Fibroblast of the aortic adventitia (primary cell): ENCODE data around the gene METTL9. TPM values are rescaled to one million over a fixed set of nuclear protein-coding genes. Genes with fewer than 3 reads are reported as not detected.
"Not testable (repeated sequence)": the region's sequence is repeated elsewhere in the genome, so short reads cannot be mapped to it uniquely, and the experiment has no call there.

Experiments used
- DNase-seq: peaks from one replicate; pipeline ENCODE4 v3.0.0-alpha.2; 2010; ENCODE audit warnings: low read depth
- H3K4me3 ChIP-seq: 2 replicates; pipeline ENCODE4 v1.5.1; 2011; ENCODE audit warnings: low read depth, mild to moderate bottlenecking, control low read depth, low read length, moderate library complexity
- total RNA-seq: library from RNA; depleted of rRNA; stranded (reverse); fragments of >200 nt; gene quantifications from 2 replicates; pipeline ENCODE4 v1.2.3, GENCODE V29; 2012; ENCODE audit warnings: low replicate concordance
- TF ChIP-seq, protein P1 (sequence below): IDR thresholded peaks from 2 replicates; pipeline ENCODE4 v1.5.1; 2011; ENCODE audit warnings: mild to moderate bottlenecking, low read length, control low read depth, inconsistent platforms; ENCODE audit not compliant: insufficient read depth

METTL9 gene
- total RNA-seq, 1 donor, result 221 TPM

DNA sequence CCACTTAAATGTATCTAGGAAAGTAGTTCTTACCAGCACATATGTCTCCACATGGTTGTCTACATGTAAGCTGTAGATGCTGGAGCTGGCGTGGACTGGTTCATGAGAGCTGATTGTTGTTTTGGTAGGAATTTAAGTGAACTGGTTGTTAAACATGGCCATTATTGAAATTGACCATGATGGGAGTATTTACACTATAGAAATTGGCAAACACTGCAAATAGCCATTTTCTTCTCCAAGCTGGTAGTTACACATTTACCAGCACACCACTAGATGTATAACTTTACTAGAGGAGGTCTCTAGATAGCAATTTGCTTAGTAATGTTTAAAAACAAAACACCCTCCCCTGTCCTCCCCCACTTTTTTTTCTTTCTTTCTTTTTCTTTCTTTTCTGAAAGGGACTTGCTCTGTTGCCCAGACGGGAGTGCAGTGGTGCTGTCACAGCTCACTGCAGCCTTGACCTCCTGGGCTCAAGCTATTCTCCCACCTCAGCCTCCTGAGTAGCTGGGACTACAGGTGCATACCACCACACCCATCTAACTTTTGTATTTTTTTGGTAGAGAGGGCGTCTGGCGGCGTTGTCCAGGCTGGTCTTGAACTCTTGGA lies 28.8 kb downstream of the METTL9 start:
- TF ChIP-seq, protein P1, sequence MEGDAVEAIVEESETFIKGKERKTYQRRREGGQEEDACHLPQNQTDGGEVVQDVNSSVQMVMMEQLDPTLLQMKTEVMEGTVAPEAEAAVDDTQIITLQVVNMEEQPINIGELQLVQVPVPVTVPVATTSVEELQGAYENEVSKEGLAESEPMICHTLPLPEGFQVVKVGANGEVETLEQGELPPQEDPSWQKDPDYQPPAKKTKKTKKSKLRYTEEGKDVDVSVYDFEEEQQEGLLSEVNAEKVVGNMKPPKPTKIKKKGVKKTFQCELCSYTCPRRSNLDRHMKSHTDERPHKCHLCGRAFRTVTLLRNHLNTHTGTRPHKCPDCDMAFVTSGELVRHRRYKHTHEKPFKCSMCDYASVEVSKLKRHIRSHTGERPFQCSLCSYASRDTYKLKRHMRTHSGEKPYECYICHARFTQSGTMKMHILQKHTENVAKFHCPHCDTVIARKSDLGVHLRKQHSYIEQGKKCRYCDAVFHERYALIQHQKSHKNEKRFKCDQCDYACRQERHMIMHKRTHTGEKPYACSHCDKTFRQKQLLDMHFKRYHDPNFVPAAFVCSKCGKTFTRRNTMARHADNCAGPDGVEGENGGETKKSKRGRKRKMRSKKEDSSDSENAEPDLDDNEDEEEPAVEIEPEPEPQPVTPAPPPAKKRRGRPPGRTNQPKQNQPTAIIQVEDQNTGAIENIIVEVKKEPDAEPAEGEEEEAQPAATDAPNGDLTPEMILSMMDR, result no peak
- no peak for DNase-seq
- H3K4me3 ChIP-seq, result no peak overlapping the region

DNA sequence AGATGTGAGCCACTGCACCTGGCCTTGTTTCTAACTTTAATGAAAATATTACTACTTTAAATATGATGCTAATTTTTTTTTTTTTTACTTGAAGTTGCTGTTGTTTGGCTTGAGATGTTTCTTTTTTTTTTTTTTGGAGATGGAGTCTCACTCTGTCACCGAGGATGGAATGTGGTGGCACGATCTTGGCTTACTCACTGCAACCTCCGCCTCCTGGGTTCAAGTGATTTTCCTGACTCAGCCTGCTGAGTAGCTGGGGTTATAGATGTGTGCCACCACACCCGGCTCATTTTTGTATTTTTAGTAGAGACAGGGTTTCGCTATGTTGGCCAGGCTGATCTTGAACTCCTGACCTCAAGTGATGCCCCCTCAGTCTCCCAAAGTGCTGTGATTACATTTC lies 29.4 kb downstream of the METTL9 start:
- DNase-seq, result peak; percentile 39
- TF ChIP-seq, protein P1, result no peak
- no peak overlapping the region for H3K4me3 ChIP-seq

DNA sequence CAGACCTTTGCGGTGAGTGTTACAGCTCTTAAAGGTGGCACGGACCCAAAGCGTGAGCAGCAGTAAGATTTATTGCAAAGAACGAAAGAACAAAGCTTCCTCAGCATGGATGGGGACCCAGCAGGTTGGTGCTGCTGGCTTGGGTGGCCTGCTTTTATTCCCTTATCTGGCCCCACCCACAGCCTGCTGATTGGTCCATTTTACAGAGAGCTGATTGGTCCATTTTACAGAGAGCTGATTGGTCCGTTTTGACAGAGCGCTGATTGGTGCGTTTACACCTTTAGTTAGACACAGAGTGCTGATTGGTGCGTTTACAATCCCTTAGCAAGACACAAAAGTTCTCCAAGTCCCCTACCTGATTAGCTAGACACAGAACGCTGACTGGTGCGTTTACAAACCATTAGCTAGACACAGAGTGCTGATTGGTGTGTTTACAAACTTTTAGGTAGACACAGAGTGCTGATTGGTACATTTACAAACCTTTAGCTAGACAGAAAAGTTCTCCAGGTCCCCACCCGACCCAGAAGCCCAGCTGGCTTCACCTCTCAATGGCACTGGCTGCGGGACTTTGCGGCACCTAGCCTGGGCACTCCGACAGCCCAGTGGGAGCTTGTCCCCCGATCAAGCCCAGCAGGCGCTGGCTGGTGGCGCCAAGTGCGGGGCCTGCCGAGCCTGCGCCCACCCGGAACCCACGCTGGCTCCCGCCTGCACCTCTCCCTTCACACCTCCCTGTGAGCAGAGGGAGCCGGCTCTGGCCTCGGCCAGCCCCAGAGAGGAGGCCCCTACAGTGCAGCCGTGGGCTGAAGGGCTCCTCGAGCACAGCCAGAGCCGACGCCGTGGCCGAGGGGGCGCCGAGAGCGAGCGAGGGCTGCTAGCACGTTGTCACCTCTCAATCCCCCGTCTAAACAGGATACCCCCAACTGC lies 30.5 kb downstream of the METTL9 start:
- not testable (repeated sequence) for DNase-seq, H3K4me3 ChIP-seq

DNA sequence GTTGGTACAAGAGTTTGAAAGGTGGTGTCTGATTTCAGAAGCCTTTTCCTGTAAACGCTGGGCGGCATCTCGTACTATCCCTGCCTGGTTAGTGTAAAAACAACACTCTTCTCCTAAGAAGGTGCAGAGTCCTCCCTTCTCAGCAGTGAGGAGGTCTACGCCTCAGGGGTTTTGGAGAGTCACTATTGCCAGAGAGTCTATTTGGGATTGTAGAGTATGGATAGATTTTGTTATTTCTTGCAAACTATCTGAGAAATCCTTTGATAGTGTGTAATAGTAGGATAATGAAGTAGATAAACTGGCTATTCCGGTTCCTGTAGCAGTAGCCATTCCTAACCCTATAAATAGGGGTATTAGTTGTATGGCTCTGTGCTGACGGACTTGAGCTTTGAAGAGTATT lies 31.5 kb downstream of the METTL9 start:
- not testable (repeated sequence) for H3K4me3 ChIP-seq, DNase-seq

DNA sequence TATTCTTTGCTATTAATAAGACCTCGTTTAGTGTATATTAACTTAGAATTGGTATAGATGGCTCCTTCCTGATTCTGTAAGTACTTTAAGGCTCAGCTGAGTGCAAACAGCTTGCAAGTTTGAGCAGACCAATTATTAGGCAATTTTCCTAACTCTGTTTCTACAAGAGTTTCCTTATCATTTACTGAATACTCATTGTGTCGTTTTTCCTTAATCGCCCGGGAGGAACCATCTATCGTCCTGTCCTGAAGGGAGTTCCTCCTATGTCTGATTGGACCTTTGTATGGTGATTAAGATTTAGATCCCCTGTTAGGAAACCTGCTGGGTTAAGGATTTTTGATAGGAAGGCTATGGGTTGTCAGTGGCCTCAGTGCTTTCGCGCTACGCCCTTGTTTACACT lies 32.0 kb downstream of the METTL9 start:
- not testable (repeated sequence) for H3K4me3 ChIP-seq, DNase-seq

DNA sequence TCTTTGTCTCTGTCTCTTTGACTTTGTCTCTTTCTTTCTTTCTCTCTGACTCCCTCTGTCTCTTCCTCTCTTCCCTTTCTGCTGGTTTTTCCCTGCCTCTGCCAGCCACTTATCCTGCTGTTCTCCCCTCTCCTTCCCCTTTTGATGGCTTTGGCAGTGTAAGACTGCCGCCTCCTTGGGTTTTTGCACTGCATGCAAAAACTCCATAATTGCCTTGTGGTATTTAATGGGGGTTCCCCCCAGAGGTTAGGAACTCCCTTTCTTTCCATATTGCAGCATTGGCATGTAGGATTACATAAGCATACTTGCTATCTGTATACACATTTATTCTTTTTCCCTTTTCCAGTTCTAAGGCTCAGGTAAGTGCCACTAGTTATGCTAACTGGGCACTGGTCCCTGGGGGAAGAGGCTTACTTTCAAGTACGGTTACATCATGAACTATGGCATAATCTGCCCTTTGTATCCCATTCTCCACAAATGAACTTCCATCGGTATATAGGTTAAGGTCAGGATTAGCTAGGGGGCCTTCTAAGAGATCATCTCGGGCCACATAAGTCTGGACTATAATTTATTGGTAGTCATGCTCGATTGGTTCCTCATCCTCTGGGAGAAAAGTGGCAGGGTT lies 32.7 kb downstream of the METTL9 start:
- not testable (repeated sequence) for DNase-seq, H3K4me3 ChIP-seq

DNA sequence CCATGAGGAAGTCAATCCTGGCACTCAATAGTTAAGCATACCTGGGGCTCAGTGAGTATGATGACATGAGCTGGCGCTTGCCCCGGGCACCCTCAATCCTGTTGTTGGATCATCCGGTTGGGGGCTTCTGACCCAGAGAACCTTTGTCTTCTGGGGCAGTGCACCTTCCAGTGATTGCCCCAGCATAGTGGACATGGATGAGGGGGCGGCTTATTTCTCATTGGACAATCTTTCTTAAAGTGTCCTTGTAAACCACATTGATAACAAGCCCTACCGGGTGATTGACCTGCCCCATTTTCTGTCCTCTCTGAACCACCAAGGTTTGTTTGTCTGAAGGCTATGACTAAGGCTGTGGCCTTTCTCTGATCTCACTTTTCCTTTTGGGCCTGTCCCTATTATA lies 34.8 kb downstream of the METTL9 start:
- no peak overlapping the region for H3K4me3 ChIP-seq
- TF ChIP-seq, protein P1, result no peak
- DNase-seq, result no peak

DNA sequence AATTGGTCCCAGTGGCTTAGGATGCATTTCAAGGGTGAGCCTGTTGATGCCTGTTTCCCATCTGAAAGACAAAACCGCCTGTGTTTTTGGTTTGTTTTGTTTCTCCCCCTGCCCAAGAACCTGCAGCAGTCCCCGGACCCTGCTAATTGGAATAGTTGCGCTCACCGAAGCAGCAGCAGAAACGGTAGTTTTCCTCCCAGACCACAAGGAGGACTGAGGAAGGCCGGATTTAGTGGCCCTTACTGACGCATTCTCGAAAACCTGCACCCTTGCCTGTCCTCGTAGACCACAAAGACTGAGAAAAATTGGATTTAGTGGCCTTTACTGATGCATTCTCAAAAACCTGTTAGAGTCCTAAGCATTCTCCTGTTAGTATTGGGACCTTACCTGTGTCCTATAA lies 36.3 kb downstream of the METTL9 start:
- not testable (repeated sequence) for H3K4me3 ChIP-seq, DNase-seq

DNA sequence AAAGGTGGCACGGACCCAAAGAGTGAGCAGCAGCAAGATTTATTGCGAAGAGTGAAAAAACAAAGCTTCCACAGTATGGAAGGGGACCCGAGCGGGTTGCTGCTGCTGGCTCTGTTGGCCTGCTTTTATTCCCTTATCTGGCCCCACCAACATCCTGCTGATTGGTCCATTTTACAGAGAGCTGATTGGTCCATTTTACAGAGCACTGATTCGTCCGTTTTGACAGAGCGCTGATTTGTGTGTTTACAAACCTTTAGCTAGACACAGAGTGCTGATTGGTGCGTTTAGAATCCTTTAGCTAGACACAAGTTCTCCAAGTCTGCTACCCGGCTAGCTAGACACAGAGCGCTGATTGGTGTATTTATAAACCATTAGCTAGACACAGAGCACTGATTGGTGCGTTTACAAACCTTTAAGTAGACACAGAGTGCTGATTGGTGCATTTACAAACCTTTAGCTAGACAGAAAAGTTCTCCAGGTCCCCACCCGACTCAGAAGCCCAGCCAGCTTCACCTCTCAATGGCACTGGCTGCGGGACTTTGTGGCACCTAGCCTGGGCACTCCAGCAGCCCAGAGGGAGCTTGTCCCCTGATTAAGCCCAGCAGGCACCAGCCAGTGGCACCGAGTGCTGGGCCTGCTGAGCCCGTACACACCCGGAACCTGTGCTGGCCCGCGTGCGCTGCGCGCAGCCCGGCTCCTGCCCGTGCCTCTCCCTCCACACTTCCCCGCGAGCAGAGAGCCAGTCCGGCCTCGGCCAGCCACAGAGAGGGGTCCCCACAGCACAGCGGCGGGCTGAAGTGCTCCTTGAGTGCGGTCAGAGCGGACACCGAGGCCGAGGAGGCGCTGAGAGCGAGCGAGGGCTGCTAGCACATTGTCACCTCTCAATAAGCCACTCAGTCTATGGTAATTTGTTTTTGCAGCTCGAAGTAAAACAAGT lies 37.9 kb downstream of the METTL9 start:
- TF ChIP-seq, protein P1, result no peak
- no peak for DNase-seq
- H3K4me3 ChIP-seq, result no peak overlapping the region
